ENCODE measurements around the gene TMEM123.

GRCh38 chr11:102476812-102477211, 24.2 kb upstream of the TMEM123 start:
- no peak for TF ChIP-seq CTCF (IDR thresholded peaks at IDR 0.05; ENCODE audit: extremely low read depth in 1 of 2, insufficient read depth in 1 of 2, low read depth in 1 of 2, low read length in 2 of 2)
- TF ChIP-seq EZH2 (IDR thresholded peaks at IDR 0.05; ENCODE audit: borderline replicate concordance, low read depth, low read length, severe bottlenecking): no peak
- no peak for TF ChIP-seq POLR2AphosphoS5 (IDR thresholded peaks at IDR 0.05; ENCODE audit: insufficient read depth, low read depth, low read length)
- no peak for TF ChIP-seq POLR2A (IDR thresholded peaks at IDR 0.05; ENCODE audit: low read depth, low read length)
- no peak for TF ChIP-seq JUN (IDR thresholded peaks at IDR 0.05; ENCODE audit: borderline replicate concordance, insufficient read depth, insufficient read length, low read depth)
- TF ChIP-seq MYC (IDR thresholded peaks at IDR 0.05; ENCODE audit: low read depth, low read length): no peak
